GM21717 (cell line): ENCODE data around the gene GREM2.

ENCODE experiments used
- ATAC-seq: cut with Tn5 transposase; IDR thresholded peaks from one replicate; pipeline ENCODE4 v1.9.1; 2021; ENCODE audit warnings: mild to moderate bottlenecking, moderate library complexity; ENCODE audit not compliant: unreplicated experiment

The GREM2 gene

DNA sequence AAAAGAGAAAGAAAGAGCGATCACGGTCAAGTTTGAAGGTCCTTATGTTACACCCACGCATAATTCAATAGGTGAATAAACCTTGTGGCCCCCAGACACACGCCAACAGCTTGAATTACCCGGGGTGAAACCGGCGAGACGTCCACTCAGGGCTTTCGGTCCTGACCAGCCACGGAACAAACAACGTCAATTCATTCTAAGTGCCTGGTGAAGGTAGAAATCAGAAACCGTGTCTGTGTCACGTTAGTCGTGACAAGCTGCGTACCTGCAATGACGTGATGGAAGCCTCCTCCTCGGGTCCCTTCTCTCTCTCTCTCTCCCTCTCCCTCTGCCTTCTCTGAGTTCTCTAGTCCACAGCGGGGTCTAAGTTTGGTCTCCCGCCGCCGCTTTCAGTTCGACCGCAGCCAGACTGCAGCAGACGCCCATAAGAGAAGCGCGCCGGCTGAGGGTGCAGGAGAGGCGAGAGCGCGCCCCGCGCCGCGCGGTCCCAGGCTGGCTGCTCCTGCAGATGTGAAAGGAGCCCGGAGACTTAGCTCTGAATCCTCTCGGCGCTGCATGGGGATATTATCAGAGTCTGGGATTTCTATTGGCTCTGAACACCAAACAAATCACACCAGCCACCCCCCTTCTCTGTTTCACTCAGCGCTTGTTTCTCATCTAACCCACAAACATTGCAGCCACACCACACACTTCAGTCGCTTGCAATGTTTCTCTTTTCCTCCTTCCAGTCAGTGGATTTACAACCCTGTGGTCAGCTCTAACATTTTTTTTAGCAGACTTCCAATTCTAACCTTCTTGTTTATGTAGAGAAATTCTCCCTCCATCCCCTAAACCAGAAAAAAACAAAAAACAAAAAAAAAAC, at the start of gene GREM2:
Gene GREM2 (minus strand): TSS at position 537 of the 862 bp plus-strand sequence. CDS start 118,680 bp downstream, outside the sequence.
- ATAC-seq, result peak; percentile 81

GRCh38 chr1:240658312-240658960, 46.5 kb upstream of the GREM2 start:
- no peak for ATAC-seq

- ATAC-seq, result no peak
These were observed 44.6 kb upstream of the GREM2 start for GRCh38 chr1:240656531-240656930.

- ATAC-seq, result no peak
These were observed 41.0 kb upstream of the GREM2 start for GRCh38 chr1:240652961-240653409.

GRCh38 chr1:240652549-240652948, 40.6 kb upstream of the GREM2 start:
- no peak for ATAC-seq

DNA sequence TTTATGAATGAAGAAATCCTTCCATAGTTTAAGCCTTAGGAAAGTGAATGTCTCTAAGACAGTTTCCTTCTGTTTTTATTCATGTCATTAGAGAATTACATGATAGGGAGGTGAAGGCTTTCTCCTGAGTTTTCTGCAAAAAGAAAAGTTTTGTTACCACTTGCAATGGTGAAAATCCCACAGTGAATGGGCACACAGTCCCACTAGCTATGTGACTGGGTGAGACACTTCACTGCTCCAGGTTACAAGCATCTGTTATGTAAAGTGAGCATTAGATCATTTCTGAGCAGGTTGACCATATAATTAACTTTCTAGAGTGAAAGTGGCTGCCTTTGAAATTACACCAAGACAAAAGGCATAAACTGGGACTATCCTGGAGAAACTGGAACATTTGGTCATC, 38.9 kb upstream of the GREM2 start:
- no peak for ATAC-seq

- ATAC-seq, result no peak
These were observed 38.1 kb upstream of the GREM2 start for GRCh38 chr1:240649733-240650721.

GRCh38 chr1:240646571-240647240, 34.8 kb upstream of the GREM2 start:
- ATAC-seq, result no peak

DNA sequence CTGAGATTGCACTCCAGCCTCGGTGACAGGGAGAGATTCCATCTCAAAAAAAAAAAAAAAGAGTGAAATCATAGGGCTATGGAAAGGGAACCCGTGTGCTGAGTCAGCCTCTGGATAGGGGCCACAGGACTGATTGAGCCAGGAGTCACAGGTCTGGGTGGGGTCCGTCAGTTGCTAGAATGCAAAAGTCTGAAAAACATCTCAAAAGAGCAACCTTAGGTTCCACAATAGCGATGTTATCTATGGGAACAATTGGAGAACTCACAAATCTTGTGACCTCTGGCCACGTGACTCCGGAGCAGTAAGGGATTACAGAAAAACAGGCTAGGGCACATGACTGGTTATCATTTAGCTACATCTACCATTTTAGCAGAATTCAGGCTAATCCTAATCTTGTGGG, 32.8 kb upstream of the GREM2 start:
- no peak for ATAC-seq

DNA sequence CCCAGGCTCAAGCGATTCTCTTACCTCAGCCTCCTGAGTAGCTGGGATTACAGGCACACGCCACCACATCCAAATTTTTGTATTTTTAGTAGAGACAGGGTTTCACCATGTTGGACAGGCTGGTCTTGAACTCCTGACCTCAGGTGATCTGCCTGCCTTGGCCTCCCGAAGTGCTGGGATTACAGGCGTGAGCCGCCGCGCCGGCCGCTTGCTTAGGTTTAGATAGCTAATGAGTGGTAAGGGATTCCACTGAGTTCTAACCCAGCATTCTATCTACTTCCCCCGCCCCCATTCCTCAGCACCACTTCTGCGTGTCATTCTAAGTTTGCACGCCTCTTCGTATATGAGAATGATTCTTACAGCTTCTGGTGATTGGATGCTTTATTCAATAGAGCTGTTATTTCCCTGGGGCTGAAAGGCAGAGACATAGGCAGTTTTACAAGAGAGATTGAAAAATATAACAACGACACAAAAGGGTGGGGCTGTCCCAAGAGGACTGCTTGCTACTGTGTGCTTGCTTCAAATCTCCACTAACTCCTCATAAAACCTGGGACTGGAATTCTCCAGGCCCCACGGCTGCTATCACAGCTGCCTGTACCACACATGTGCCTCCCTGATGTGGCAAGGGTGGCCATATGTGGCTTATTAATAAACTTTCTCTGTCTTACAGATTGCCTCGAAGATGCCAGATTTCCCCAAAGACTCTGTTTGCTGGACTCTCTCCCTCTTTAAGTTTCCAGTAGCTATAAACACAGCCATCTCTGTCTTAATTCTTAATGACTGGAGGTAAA, 23.7 kb upstream of the GREM2 start:
- no peak for ATAC-seq

GRCh38 chr1:240630409-240630808, 18.5 kb upstream of the GREM2 start:
- ATAC-seq, result no peak

DNA sequence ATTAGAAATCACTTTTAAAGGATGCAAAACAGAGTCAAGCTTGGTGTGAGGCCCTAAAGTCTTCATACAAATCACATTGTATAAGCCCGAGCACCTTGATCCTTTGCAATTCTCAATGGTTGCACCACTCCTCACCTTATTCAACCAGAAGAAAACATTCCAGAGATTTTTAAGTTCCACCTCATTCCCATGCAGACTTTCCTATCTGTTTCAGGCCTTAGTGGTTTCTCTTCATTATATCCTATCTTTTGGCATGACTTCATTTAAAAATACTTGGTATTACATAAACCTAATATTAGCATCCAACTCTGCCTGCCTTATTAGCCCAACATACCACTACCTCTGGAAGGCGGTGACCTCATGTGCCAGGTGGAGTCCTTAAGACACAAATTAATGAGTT, 9.3 kb upstream of the GREM2 start:
- no peak for ATAC-seq

DNA sequence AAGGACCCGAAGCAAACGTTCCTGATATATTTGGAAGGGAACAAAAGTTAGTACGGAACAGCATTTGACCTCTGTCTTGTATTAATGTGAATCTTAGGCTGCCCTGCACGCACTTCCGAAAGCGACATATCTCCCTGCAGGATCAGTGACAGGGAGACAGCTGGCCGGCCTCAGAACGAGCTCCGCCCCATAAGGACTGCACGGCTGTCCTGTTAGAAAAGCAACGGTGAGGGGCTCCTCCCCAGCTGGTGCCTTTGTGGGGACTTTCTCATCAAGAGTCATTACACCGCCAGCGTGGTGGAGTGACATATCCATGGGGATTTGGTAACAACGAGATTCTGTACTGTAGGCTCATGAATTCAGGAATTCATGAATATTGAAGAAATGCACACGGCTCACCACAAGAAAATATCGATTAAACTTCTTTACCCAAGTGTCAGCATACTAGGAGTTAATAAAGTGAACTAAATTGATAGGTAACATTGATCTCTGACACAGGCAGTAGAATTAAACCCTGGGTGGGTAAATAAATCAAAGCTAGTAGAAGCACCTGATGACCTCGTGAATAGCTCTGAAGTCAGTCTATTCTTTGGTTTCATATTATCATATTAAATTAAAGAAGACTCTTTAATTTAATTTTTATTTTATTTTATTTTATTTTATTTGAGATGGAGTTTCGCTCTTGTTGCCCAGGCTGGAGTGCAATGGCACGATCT, 8.1 kb upstream of the GREM2 start:
- no peak for ATAC-seq

- ATAC-seq, result no peak
These were observed 7.4 kb upstream of the GREM2 start for GRCh38 chr1:240619357-240619756.

GRCh38 chr1:240618946-240619345, 7.0 kb upstream of the GREM2 start:
- ATAC-seq, result no peak

DNA sequence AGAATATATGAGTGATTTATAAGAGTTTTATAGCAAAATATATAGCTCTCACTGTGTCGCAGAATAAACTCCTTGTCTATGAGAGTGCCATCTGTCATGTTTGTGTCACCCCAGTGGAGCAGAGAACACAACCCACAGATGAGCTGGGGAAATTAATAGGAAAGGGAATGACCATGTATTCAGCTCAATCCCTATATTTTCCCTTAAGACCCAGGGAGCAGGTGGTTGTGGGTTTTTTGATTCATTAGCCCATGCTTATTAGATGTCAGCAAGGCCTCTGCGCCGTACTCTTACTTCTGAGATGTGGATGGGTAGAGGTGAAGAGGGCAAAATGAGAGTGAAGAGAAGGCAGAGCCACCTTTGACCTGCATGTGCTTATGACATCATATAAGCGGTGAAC, 4.1 kb upstream of the GREM2 start:
- ATAC-seq, result no peak

DNA sequence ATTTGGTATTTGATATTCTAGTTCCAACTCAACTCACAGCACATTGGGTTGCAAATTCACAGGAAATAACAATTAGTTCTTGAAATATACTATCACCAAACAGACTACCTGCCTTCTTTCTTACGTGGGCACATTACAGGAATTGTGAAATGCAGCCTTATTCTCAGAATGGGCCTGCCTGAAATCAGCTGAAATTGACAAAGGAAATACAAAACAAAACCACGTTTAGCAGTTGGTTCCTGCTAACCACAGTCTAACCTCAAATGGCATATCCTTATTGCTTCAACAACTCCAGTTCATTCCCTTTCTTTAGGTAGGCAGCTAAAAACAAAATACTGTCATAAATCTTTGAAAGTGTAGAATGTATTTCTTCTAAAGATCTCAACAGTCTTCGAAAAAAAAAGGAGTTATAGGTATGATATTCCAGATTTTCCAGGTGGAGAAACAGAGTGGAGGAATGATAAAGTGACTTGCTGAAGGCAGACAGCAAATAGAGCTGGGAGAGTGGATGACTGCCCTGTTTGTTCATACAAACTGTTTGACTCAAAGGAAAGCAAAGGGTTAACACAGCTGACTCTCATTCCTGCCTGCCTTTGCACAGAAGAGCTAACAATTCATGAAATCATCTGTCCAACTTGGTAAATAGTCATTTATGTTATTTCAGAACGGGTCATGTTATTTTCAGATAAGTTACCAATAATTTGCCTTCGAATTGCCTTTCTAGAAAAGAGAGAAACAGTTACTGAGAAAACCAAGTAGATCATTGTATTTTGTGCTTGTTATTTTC, 1.6 kb upstream of the GREM2 start:
- ATAC-seq, result no peak

- no peak for ATAC-seq
These were observed 856 bp upstream of the GREM2 start for GRCh38 chr1:240612811-240613210.
